Astrocyte of the spinal cord (primary cell): Measurements from ENCODE around the gene NOB1.

Experiments used
- DNase-seq: peaks from one replicate; pipeline ENCODE4 v3.0.0; 2011; ENCODE audit warnings: low read depth, low spot score
- H3K4me3 ChIP-seq: 2 replicates; pipeline ENCODE4 v1.5.1; 2011; ENCODE audit warnings: low read depth, mild to moderate bottlenecking, low read length, moderate library complexity
- CTCF ChIP-seq: IDR thresholded peaks from 2 replicates; pipeline ENCODE4 v1.5.1; 2012; ENCODE audit warnings: low read depth, mild to moderate bottlenecking, low read length, inconsistent platforms
- in situ Hi-C: cut with HindIII; loops from 2 replicates; pipeline ENCODE4 v1.10.0; 2017; ENCODE audit warnings: low sequenced_read_pairs

Gene NOB1

GRCh38 chr16:69754469-69755310 lies at the start of gene NOB1:
Gene NOB1 (minus strand): TSS chr16:69754926. CDS start chr16:69754910, 16 bp downstream.
- DNase-seq: peak; percentile 97
- H3K4me3 ChIP-seq: peak within 1 kb of the TSS; percentile 94
- TF ChIP-seq CTCF: peak; percentile 99
- in situ Hi-C loops: no loop called here

GRCh38 chr16:69804297-69804696 lies 49.6 kb upstream of the NOB1 start:
- no peak overlapping the region for H3K4me3 ChIP-seq
- in situ Hi-C loops: no loop called here
- no peak for DNase-seq
- no peak for TF ChIP-seq CTCF

- no peak for TF ChIP-seq CTCF
- in situ Hi-C loops: no loop called here
- H3K4me3 ChIP-seq: no peak overlapping the region
- no peak for DNase-seq
Observed at GRCh38 chr16:69799611-69800031, 44.9 kb upstream of the NOB1 start.

- no peak overlapping the region for H3K4me3 ChIP-seq
- peak; percentile 29 for DNase-seq
- in situ Hi-C loops: no loop called here
- TF ChIP-seq CTCF: peak; percentile 61
Observed at GRCh38 chr16:69798466-69798865, 43.7 kb upstream of the NOB1 start.

GRCh38 chr16:69796285-69797118 lies 41.8 kb upstream of the NOB1 start:
- in situ Hi-C loops: no loop called here
- H3K4me3 ChIP-seq: no peak overlapping the region
- DNase-seq: peak; percentile 79
- TF ChIP-seq CTCF: peak; percentile 78

GRCh38 chr16:69794486-69794885 lies 39.8 kb upstream of the NOB1 start:
- in situ Hi-C loops: no loop called here
- no peak for DNase-seq
- H3K4me3 ChIP-seq: no peak overlapping the region
- TF ChIP-seq CTCF: no peak
